Panc1 (cell line): ENCODE results near the gene KHNYN.

Experiments used
- TCF7L2 ChIP-seq: IDR thresholded peaks from 2 replicates; pipeline ENCODE4 v1.6.1; 2011; ENCODE audit warnings: mild to moderate bottlenecking, low read depth, low read length, inconsistent platforms
- TF ChIP-seq, protein P1 (sequence below): fragments of 450-650 bp; IDR thresholded peaks from 2 replicates; pipeline ENCODE4 v1.5.1; 2017; ENCODE audit warnings: mild to moderate bottlenecking

DNA sequence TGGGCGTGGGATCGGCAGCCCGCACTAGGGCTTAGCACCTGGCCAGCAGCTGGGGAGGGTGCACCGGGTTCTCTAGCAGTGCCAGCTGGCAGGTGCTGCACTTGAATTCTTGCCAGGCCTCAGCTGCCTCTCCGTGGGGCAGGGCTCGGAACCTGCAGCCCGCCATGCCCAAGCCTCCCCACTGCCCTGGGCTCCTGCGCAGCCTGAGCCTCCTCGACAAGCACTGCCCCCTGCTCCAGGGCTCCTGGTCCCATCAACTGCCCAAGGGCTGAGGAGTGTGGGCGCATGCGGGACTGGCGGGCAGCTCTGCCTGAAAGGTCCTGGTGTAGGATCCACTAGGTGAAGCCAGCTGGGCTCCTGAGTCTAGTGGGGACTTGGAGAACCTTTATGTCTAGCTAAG is 43.5 kb downstream of the KHNYN start:
- TF ChIP-seq TCF7L2 = no peak
- TF ChIP-seq, protein P1, sequence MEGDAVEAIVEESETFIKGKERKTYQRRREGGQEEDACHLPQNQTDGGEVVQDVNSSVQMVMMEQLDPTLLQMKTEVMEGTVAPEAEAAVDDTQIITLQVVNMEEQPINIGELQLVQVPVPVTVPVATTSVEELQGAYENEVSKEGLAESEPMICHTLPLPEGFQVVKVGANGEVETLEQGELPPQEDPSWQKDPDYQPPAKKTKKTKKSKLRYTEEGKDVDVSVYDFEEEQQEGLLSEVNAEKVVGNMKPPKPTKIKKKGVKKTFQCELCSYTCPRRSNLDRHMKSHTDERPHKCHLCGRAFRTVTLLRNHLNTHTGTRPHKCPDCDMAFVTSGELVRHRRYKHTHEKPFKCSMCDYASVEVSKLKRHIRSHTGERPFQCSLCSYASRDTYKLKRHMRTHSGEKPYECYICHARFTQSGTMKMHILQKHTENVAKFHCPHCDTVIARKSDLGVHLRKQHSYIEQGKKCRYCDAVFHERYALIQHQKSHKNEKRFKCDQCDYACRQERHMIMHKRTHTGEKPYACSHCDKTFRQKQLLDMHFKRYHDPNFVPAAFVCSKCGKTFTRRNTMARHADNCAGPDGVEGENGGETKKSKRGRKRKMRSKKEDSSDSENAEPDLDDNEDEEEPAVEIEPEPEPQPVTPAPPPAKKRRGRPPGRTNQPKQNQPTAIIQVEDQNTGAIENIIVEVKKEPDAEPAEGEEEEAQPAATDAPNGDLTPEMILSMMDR = no peak
